Astrocyte of the cerebellum (primary cell): Measurements from ENCODE around the gene ARHGEF12.

ENCODE experiments used
- DNase-seq: peaks from one replicate; pipeline ENCODE4 v3.0.0-alpha.2; 2011; ENCODE audit warnings: low read depth
- H3K4me3 ChIP-seq: 2 replicates; pipeline ENCODE4 v1.5.1; 2011; ENCODE audit warnings: mild to moderate bottlenecking, low read depth, low read length, moderate library complexity
- CTCF ChIP-seq: IDR thresholded peaks from 2 replicates; pipeline ENCODE4 v1.5.1; 2012; ENCODE audit warnings: low read length, low read depth, moderate library complexity, mild to moderate bottlenecking; ENCODE audit errors: missing control alignments
- in situ Hi-C: cut with HindIII; loops from 2 replicates; pipeline ENCODE4 v1.10.0; 2017; ENCODE audit warnings: low sequenced_read_pairs

The ARHGEF12 gene

GRCh38 chr11:120335908-120336640 lies at the start of gene ARHGEF12:
Gene ARHGEF12, plus strand, starts transcription at chr11:120336413. Its CDS starts 831 bp downstream, at chr11:120337244.
- in situ Hi-C loops, result no loop called here
- peak; percentile 92 for DNase-seq
- peak; percentile 56 for TF ChIP-seq CTCF
- peak within 1 kb of the TSS; percentile 72 for H3K4me3 ChIP-seq

GRCh38 chr11:120288021-120288420 lies 48.2 kb upstream of the ARHGEF12 start:
- in situ Hi-C loops, result no loop called here
- no peak overlapping the region for H3K4me3 ChIP-seq
- DNase-seq, result no peak
- TF ChIP-seq CTCF, result no peak

- in situ Hi-C loops, result no loop called here
- TF ChIP-seq CTCF, result no peak
- no peak for DNase-seq
- no peak overlapping the region for H3K4me3 ChIP-seq
Measured at GRCh38 chr11:120289426-120289825, 46.8 kb upstream of the ARHGEF12 start.

- TF ChIP-seq CTCF, result no peak
- no peak for DNase-seq
- H3K4me3 ChIP-seq, result no peak overlapping the region
- in situ Hi-C loops, result no loop called here
Measured at GRCh38 chr11:120290956-120291355, 45.3 kb upstream of the ARHGEF12 start.

GRCh38 chr11:120293038-120293800 lies 43.0 kb upstream of the ARHGEF12 start:
- in situ Hi-C loops, result no loop called here
- TF ChIP-seq CTCF, result no peak
- H3K4me3 ChIP-seq, result no peak overlapping the region
- no peak for DNase-seq

- no peak for TF ChIP-seq CTCF
- H3K4me3 ChIP-seq, result no peak overlapping the region
- no peak for DNase-seq
- in situ Hi-C loops, result no loop called here
Measured at GRCh38 chr11:120294096-120294495, 42.1 kb upstream of the ARHGEF12 start.
